Measurements from ENCODE around the gene TBC1D14.
A peak's percentile ranks its signal among the peaks of the same experiment; 100 is the strongest.
"Not testable (repeated sequence)": the region's sequence is repeated elsewhere in the genome, so short reads cannot be mapped to it uniquely, and the experiment has no call there.

TBC1D14 gene

GRCh38 chr4:7062816-7063215, 153.2 kb downstream of the TBC1D14 start:
- no peak for DNase-seq (ENCODE audit: low spot score)

DNA sequence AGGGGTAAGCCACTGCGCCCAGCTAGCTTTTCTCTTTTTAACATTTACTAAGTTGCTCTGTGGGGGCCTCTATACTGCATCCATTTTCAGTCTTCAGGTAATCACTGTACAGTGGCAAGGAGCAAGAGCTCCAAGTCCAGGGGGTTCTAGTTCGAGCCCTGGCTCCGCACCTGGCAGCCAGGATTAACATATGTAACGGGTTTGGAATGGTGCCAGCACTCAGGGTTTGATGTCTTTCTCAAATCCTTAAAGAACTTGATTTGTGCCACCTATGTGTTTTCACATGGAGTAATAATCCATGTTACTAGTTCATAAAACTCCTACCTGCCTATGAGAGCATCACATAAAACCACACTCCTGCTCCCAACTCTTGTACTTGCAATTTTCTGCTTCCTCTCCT, 153.7 kb downstream of the TBC1D14 start:
- DNase-seq (ENCODE audit: low spot score) = no peak

DNA sequence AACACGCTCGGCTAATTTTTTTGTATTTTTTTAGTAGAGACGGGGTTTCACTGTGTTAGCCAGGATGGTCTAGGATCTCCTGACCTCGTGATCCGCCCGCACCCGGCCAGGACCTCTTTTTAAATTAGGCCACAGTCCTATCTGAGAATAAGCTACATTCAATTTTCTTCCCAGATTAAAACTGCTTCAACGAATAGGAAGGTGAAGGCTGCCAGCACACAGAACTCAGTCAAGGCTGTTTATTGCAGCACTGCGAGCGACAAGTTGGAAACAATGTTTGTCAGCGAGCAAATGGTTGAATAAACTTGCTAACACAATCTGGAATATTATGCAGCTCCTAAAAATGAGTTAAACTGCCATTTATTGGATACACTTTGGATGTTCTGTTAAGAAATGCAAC, 156.4 kb downstream of the TBC1D14 start:
- no peak for DNase-seq (ENCODE audit: low spot score)

DNA sequence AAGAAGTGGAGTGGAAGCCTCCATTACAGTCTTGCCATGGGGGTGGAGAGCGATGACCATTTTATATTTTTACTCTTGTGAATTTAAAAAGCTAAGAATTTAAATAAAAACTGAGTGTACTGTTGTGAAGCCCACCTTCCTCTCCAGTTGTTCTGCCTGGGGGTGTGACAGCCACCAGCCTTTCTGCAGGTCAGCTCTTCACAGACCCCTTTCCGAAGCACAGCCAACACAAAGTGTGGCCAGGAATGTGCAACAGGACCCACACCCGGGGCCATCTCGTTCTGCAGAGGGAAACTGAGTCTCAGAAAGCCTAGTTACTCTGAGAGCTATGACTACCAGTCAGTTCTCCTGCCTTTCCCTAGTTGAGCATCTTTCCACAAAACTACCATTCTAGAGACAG, 156.9 kb downstream of the TBC1D14 start:
- no peak for DNase-seq (ENCODE audit: low spot score)

DNA sequence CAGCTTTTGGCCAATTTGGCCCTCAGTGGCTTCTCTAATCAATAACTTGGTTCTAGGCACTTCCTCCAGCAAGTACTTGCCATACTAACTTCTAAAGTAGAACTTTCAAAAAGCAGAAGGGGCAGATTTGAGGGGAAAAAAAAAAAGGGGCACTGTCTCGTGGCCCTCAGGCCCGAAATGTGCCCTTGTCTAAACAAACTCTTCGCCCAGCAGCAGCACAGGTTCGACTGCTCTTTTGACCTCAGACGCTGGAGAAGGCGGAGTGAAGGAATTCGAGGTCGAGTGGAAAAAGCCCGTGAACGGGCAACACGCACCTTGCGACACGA, 157.5 kb downstream of the TBC1D14 start:
- no peak for DNase-seq (ENCODE audit: low spot score)

DNA sequence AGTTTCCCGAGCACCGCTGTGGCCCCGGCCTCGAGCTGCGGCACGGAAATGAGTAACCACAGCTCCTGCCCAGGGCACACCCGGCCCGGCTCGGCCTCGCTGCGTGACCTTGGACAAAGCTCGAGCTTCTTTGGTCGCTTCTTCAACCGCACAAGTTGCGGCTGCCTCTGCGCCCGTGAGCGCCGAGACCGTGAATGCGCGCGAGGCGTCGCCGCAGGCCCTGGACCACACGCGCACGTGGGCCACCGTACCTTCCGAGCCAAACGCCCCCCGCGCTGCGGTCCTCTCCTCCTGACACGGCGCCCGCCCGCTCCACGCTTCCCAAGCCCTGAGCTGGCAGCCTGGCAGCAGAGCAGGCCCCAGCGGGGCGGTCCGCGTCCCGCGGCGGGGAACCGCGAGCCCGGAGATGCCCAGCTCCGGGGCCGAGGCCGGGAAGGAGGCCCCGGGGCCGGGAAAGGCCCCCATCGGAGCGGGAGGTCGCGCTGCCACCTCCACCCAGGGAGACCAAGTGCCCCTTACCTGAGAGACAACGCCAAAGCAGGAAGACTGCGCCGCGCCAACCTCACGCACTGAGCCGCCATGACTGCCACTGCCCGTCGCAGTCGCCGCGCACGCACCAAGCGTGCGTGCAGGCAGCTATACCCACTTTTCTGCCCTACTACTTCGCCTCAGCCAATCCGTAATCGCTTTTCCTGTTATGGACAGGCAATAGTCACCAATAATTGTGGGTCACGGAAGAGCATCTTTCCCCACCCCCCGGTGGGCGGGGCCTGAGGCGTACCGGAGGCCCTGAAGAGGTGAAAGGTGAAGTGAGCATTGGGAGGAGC, 158.0 kb downstream of the TBC1D14 start, which contains the start of gene GRPEL1:
Gene GRPEL1 (minus strand): TSS at position 613 of the 827 bp plus-strand sequence. CDS start 32 bp downstream, at position 581.
- DNase-seq (ENCODE audit: low spot score) = peak; percentile 99

- DNase-seq (ENCODE audit: low spot score) = no peak
Measured at GRCh38 chr4:7068279-7068842, 158.7 kb downstream of the TBC1D14 start.

- DNase-seq (ENCODE audit: low spot score) = no peak
Measured at GRCh38 chr4:7068883-7069282, 159.3 kb downstream of the TBC1D14 start.

DNA sequence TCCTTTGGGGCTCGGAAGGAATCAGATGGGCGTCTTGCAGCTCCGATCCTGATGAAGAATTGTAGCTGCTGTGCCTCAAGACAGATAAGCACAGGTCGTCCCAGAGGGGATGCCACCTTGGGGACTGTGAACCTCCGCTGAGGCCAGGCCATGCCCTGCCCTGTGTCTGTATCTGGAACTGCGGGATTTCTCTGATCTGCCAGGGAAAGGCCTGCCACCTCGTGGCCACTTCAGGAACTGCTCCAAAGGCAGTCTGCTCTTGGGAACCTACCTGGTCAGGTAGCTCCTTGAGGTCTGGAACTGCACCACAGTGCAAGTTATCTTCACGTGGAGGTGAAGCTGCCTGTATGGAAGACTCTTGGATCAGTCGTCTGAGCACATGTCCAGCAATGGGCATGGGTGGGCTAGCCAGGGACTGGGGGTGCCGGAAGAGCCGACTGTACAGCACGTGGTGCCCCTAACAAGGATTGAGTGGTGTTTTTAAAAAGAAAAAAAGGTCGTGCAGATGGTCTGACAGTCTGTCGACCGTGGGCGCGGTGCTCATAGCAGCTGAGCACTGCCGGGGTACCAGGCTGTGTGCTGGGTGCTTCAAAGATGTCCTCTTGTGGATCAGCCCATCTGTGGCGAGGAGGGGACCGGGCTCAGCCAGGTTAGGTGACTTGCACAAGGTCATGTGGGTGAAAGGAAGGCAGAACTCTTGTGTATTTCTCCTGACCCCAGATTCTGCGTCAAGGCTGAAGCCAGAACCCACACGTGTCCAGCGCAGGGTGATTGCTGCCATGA, 161.3 kb downstream of the TBC1D14 start:
- DNase-seq (ENCODE audit: low spot score) = peak; percentile 75

GRCh38 chr4:7073059-7073458, 163.4 kb downstream of the TBC1D14 start:
- DNase-seq (ENCODE audit: low spot score) = no peak

- peak; percentile 59 for DNase-seq (ENCODE audit: low spot score)
Measured at GRCh38 chr4:7073526-7074390, 164.1 kb downstream of the TBC1D14 start.

DNA sequence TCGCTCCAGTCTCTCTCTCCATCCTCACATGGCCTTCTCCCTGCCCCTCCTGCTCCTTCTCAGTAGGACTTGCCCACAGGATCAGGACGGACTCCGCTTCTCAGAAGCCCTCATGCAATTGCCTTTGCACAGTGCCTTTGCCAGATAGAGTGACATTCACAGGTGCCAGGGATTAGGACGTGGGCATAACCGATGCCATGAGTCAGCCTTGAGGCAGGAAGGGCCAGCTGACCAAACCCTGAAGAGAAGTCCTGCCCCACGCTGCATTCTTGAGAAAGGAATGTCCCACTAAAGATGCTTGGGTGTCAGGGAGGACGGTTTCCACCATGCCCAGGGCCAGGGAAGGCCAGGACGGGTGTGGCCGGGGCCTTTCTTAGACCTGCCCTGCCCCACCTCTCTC, 164.8 kb downstream of the TBC1D14 start:
- DNase-seq (ENCODE audit: low spot score) = peak; percentile 20

GRCh38 chr4:7075962-7076695, 166.5 kb downstream of the TBC1D14 start:
- peak; percentile 35 for DNase-seq (ENCODE audit: low spot score)

GRCh38 chr4:7076696-7077082, 167.1 kb downstream of the TBC1D14 start:
- no peak for DNase-seq (ENCODE audit: low spot score)

GRCh38 chr4:7077371-7077770, 167.7 kb downstream of the TBC1D14 start:
- no peak for DNase-seq (ENCODE audit: low spot score)

DNA sequence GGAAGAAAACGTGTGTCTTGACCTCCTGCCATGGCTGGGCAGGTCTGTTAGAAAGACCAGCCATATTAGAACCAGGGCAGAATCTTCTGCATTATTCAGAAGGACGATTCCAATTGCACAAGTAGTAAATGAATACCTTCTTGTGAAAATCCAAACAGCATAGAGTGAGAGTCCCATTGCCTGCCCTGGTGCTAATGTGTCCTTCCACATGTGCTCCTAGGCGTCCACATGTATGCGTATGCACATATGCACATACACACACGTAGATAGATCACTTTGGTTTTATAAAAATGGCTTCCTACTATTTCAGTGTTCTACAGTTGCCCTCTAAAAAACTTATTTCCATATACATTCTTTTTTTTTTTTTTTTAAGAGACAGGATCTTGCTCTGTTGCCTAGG, 168.4 kb downstream of the TBC1D14 start:
- no peak for DNase-seq (ENCODE audit: low spot score)

DNA sequence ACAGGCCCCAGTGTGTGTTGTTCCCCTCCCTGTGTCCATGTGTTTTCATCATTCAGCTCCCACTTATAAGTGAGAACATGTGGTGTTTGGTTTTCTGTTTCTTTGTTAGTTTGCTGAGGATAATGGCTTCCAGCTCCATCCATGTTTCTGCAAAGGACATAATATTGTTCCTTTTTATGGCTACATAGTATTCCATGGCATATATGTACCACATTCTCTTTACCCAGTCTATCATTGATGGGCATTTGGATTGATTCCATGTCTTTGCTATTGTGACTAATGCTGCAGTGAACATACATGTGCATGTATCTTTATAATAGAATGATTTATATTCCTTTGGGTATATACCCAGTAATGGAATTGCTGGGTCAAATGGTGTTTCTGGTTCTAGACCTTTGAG, 169.9 kb downstream of the TBC1D14 start:
- not testable (repeated sequence) for DNase-seq (ENCODE audit: low spot score)

GRCh38 chr4:7079909-7080308, 170.3 kb downstream of the TBC1D14 start:
- DNase-seq (ENCODE audit: low spot score) = not testable (repeated sequence)
